Stromal cell of bone marrow (primary cell): ENCODE data around the gene PSMG2.
A peak's percentile ranks its signal among the peaks of the same experiment; 100 is the strongest.
"Not testable (repeated sequence)": the region's sequence is repeated elsewhere in the genome, so short reads cannot be mapped to it uniquely, and the experiment has no call there.

ENCODE experiments used
- DNase-seq: peaks from one replicate; pipeline ENCODE4 v3.0.0-alpha.2; 2012; ENCODE audit warnings: low read depth

Gene PSMG2

DNA sequence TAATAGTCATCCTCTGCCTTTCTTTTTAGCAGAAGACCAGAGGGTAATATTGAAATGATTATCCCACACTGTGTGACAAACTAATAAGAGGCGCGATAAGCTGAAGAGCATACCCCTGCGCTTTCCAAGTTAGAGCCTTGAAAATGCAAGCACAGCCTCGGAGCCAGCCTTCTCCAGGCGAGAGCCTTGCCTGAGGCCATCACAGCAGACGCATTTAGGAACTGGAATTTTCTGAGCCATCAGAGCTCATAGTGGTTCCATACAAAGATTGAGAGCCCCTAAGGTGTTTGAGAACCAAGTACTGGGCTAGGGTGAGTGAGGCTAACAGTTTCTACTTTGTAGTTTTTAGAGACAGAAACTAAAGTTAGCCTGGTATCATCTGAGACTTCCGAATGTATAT is 19.9 kb downstream of the PSMG2 start:
- DNase-seq: no peak

DNA sequence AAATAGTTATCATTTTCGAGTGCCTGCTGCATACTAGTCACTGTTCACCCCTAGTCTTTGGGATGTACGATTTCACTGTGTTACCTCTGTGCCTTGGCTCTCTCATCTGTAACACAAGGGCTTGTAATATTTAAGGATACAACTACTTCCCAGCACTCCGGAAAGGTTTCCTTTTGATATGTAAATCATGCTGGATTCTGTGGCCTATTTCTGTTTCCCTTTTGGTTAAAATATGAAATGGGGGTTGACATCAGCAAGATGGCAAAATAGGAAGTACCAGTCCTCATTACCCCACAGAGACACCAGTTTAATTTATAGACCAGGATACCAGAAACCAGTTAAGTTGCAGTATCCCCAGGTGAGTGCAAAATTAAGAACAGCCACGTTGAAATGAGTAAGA is 23.5 kb downstream of the PSMG2 start:
- no peak for DNase-seq

DNA sequence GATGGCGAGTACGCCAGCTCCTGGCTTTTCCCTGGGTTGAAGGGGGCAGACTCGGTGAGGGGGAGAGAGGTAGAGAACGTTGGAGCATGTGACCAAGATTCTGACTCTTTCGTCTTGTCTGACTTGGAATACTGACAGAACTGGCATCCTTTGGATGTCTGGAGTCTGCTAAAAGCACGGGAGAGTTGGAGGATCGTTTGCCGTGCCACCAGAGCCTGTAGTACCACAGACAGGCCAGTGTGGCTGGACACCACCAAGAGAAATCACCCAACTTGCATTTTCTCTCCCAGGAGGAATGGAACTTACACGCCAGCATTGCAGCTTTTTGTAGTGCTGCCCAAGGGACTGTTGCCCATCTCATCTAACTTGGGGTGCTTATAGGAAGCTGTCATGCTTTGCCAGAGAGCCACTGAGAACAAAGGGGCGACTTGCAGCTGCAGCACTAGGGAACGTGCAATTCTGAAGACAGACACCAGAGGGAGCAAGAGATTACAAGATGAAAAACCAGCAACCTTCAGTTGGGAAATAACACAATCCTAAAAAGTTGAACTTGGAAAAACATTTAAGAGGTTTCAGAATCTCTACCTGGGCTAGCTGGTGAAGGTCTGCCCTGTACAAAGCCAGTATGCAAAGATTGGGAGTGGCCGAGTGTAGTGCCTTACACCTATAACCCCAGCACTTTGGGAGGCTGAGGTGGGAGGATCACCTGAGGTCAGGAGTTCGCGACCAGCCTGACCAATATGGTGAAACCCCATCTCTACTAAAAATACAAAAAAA is 24.1 kb downstream of the PSMG2 start:
- DNase-seq: peak; percentile 32

DNA sequence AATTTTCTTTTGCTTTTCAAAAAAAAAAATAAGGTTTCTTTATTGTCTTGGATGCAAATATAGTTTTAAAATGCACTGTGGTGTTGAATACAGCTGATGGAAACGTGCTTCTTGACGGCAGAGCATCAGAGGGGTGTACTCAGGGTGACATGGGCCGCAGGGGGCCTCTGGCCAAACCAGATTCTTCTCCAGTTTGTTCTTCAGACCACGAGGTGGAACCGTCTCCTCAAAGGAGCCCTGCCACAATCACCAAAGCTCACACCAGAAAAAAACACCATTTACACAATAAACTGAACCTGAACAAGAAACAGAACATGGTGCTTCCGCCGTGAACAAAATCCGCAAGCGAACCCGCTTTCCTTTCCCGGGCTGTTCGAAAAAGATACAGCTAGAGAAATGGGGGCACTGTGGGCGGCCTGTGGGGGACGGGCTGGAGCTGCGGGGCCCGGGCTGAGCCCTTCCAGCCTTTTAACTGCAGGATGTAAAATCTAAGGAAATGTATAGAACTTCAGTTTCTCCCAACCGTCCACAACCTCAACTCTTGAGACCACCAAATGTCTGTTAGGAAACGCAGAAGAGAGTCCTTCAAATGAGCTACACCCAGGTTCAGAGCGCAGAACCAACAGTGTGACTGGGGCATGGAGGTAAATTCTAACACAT is 34.5 kb downstream of the PSMG2 start:
- no peak for DNase-seq

DNA sequence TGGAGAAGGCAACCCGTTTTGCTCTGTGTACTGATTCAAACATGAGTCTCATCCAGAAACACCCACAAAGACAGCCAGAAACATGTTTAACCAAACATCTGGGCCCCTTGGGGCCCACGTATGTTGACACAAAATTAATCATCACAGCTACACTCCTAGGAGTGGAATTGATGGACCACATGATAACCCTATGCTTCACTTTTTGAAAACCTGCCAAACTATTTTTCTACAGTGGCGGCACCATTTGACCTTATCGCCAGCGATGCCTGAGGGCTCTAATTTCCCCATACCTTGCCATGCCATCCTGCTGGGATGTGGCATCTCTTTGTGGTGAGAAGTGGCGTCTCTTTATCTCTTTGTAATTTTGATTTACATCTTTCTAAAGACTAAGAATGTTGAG is 38.5 kb downstream of the PSMG2 start:
- peak; percentile 73 for DNase-seq

DNA sequence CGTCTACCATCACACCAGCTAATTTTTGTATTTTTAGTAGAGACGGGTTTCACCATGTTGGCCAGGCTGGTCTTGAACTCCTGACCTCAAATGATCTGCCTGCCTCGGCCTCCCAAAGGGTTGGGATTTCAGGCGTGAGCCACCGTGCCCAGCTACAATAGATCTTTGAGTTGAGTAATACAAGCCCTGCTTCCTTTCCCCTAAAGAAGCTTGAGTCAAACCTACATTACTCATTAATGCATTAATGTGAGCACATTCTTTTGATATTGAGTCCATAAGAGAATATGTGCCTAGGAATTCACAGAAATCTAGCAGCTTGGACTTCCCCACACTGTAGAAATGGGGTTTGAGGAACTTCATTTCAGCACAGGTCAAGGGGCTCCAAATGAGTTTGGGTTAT is 39.6 kb downstream of the PSMG2 start:
- peak; percentile 26 for DNase-seq

DNA sequence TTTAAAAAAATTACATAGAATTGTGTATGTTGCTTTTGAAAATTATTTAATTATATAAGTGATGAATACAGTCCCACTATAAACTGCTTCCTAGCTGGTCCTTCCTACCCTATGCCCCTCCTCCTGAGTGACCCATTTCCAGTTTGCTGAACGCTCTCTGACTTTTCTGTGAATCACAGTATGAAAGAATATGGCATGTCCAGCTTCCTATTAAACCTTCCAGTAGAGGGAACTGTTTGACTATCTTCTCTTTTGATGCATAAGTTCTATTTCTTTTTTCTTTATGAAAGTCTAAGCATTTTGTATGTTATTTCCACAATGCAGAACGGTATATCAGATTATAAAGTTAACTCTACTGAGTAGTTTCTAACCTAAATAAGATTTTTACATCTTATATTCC is 41.3 kb downstream of the PSMG2 start:
- DNase-seq: peak; percentile 64

DNA sequence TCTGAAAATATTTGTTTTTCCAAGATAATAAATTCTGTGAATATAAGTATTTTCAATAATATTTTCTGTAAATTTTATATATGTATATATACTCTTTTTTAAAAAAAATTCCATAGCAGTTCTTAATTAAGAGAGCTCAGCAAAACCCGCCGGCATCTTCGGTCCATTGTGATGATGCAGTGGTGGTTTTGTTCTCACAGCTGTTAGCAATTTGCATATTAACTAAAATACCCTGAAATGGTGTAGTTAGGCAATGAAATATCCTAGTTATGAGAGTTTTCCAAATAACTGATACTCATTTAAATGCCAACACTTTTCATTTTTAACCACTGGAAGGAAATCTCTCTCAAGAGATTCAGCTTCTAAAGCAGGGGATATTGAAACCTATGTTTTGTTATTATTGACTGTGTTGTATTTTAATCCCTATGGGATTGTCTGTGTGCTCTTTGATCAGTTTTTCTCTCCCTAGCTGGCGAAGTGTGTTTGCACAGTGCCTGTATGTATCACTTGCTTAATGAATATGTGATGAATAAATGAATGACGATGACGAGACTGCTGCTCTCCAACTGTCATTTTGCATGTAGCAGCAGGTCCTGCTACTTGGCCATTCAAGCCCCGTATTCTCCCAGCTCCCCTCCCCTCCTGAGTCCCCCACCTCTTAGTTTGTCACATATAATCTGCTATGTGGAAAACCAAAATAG is 42.4 kb downstream of the PSMG2 start:
- DNase-seq: no peak

DNA sequence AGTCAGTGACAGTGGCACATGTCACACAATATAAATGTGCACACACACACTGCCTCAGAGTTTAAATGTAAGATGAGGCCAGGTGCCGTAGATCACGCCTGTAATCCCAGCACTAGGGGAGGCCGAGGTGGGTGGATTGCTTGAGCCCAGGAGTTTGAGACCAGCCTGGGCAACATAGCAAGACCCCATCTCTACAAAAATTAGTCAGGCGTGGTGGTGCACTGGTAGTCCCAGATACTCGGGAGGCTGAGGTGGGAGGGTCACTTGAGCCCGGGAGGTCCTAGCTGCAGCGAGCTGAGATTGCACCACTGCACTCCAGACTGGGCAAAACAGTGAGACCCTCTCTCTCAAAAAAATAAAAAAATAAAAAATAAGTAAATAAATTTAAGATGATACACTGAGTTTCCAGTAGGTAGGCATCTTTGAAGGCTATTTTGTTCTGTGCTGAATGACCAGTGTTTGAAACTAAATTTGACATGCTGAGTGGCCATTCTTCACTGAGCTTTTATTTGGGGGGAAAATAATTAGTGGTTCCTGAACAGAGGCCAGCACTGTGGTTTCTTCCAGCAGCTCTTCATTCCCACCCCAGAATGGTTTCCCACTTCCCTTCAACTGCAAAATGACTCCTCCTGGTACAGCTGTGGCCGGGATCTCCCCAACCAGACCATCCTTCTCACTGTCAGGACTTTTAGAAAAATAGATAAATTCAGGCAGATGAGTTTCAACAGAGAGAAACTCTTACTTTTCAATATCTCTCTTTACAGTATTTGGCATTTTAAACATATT is 44.9 kb downstream of the PSMG2 start:
- no peak for DNase-seq

DNA sequence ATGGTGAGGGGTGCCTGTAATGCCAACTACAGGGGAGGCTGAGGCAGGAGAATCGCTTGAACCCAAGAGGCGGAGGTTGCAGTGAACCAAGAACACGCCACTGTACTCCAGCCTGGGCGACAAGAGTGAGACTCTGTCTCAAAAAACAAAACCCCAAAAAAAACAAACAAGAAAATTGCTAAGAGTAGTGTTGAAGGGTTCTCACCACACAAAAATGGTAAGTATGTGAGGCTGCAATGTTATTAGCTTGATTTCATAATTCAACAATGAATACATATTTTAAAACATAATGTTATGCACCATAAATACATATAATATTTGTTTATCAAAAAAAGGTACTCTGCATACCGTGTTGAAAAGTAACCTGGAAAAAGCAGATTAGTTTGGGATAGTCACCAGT is 45.8 kb downstream of the PSMG2 start:
- no peak for DNase-seq

DNA sequence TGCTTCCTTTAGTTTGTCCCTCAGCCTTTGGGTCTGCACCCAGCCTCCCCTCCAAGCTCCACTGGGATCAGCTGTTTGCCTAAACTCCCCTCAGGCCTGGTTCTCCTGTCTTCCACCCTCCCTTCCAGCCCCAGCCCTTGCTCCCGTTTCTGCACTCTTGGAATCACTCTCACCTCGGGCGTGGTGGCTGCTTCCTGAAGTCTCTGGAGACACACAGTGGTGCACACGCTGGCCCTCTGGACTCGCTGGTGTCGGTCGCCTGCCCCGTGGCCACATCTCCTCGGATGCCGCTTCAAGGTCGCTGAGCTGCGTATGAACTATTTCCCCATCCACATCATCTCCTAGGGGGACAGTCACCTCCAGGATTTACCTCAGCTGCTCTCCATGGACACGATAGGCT is 46.3 kb downstream of the PSMG2 start:
- no peak for DNase-seq

DNA sequence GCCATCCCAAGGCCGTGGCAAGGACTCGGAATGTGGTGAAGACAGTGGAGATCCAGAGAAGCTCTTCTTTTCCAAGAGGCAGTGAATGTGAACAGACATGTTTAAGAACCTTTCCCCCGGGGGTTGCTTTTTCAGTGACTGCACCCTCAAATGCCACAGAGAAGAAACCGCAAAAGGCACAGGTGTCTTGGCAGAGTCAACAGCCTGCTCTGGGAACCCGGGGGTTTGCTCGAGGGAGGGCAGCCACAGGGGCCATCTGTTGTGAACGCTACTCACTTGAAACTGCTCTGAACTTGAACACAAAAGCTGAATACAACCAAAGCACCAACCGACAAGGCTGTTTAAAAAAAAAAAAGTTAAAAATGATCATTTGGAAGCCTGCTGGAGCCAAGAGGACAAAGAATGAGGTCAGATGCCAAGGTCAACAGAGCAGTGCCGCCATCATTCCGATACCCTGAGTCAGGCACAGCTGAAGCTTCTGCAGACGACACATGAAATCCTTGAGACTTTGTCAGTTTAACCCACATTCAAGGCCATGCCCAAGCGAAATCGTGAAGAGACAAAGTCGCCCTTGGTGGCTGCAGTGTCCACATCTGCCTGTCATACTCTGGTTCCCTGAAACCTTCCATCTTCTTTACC is 47.4 kb downstream of the PSMG2 start:
- DNase-seq: peak; percentile 25

DNA sequence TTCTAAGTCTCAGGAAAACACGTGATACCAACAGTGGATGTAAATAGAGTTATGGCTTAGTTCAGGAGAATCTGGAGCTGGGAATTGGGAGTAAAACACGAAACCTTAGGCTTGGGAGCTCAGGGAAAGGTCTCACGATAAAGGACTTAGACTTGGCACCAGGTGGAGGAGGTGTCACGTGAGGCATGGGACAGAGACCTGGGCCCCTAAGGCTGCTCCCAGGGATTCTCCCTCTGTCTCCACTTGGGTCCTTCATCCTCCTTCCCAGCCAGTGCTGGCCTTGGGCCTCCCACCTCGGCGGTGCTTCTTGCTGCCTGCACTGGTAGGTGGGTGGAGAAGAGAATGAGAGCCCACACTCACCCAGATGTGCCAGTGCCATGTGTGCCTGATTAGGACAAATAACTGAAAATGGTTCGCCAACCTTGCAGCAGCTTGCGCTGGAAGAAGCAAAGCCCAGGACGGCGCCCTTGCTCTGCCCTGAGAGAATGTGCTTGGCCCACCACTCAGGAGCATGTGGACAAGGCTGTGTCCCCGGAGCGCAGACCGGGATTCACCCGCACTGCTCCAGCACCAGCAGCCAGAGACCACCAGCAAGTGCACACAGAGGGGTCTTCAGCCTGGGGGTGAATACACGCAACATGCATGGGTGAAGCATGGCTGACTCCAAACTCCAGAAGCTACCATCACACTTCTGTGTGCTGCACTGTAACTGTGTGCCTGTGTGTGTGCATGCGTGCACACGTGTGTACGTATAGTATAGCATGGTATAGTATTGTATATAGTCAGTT is 48.1 kb downstream of the PSMG2 start:
- no peak for DNase-seq

DNA sequence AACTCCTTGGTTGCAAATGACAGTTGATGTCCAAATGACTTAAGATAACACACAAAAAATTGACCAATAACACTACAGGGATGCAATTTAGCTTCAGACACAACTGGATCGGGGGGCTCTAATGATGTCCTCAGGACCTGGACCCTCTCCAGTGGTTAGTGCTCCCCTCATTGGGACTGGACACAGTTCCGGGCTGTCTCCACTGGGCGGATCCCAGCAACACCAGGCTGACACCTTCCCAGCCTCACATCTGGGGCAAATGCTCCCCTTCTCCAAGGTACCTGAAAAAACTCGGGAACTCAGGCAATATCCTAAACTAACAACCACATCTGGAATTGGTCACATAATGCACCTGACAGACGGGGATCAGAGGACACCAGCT is 48.7 kb downstream of the PSMG2 start:
- no peak for DNase-seq

DNA sequence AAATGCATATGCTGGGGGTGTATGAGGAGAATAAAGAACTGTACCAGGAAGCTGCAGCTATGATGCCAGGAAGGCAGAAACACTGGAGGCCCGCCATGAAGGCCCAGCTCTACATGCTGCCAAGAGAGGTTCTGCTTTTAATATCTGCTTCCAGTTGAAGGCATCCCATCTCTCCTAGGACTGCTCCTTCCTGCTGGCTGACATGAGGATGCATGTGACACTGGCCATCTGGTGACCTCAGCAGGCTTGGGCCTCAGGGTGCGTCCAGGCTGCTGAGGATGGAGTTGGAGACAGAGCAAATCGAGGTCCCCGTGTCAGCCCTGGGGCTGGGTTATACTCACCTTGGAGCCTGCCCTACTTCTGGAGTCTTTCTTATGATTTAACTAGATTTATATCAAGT is 49.0 kb downstream of the PSMG2 start:
- no peak for DNase-seq

DNA sequence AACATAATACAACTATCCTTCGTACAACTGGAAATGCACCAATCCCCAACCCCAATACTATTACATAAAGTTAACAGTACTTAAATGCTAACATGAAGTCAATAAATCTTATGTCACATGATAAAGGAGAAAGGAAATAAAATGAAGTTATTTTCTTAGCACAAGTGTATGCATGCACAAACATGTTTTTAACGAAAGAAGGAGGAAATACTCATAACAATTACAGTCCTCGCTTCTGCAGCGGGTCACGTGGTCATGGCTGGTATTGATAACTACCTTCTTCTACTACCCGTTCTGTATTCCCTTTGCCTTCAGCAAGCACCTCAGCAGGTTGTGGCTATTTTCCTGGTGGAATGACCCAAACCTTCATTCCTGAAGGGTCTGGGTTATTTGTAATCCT is 51.7 kb downstream of the PSMG2 start:
- DNase-seq: no peak

DNA sequence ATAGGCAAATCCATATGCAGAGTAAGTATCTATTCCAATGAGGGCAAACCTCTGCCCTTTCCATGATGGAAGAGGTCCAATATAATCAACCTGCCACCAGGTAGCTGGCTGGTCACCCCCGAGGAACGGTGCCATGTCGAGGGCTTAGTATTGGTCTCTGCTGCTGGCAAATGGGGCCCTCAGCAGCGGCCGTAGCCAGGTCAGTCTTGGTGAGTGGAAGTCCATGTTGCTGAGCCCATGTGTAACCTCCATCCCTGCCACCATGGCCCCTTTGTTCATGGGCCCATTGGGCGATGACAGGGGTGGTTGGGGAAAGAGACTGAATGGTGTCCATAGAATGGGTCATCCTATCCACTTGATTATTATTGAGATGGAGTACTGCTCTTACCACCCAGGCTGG is 52.8 kb downstream of the PSMG2 start:
- DNase-seq: not testable (repeated sequence)

DNA sequence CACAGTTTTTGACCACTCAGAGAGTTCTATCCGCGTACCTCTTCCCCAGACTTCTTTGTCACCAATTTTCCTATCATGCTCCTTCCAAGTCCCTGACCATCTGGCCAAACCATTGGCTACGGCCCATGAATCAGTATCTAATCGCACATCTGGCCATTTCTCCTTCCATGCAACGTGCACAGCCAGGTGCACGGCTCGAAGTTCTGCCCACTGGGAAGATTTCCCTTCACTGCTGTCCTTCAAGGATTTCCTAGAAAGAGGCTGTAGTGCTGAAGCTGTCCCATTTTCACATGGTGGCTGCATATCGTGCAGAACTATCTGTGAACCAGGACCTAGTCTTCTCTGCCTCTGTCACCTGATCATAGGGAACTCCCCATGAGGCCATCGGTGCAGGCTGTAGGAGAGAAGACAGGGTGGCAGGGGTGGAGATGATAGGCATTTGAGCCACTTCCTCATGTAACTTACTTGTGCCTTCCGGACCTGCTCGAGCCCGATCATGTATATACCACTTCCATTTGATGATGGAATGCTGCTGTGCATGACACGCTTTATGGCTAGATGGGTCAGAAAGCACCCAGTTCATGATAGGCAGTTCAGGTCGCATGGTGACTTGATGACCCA is 53.9 kb downstream of the PSMG2 start:
- DNase-seq: not testable (repeated sequence)

DNA sequence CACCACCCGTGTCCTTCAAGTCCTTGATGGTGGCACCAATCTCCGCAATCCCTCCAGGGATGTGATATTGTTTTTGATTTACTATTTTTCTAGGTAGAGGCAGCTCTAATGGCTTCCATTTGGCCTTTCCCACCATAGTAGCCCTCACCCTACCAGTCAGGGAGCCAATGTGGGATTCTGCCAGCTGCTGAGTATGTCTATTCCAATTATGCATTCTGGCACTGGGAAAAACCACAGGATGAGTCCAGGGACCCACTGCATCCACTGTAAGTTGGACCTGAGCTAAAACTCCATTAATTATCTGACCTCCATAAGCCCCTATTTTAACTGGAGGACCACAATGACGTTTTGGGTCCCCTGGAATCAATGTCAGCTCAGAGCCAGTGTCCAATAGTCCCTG is 55.7 kb downstream of the PSMG2 start:
- DNase-seq: not testable (repeated sequence)

DNA sequence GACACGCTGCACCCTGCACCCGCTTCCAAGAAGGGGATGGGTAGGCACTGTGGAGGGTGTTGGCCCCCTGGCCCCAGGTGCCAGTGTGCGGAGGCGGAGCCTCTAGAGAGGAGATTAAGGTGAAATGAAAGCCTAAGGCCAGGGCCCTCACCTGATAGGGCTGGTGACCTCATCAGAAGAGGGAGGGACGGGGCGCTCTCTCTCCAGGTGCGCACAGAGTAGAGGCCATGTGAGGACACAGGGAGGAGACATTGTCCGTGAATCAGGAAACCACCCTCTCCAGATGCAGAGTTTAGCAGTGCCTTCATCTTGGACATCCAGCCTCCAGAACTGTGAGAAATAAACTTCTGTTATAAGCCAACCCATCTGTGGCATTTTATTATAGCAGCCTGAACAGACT is 62.3 kb downstream of the PSMG2 start:
- DNase-seq: no peak

DNA sequence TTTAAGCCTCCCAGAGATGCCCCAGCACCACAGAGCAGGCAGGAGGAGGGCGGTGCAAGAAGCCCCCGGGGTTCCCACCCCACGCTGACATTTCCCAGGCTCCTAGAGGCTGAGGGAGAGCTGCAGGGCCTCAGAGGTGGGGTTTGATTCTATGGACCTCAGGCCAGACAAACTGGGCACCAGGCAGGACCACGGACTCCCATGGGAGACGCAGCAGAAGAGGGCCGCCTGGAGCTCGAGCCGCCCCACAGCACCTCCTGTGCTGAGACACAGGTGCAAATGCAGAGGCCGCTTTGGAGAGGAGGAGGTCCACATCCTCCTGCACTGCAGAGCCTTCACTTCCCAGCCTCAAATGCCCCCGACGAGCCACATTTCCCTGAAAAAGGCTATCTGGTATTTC is 62.7 kb downstream of the PSMG2 start:
- no peak for DNase-seq
